HG02973 (cell line): ENCODE measurements around the gene UQCR11.

Experiments
- ATAC-seq: cut with Tn5 transposase; IDR thresholded peaks from one replicate; pipeline ENCODE4 v1.9.1; 2021; ENCODE audit warnings: moderate library complexity; ENCODE audit not compliant: unreplicated experiment

The UQCR11 gene

DNA sequence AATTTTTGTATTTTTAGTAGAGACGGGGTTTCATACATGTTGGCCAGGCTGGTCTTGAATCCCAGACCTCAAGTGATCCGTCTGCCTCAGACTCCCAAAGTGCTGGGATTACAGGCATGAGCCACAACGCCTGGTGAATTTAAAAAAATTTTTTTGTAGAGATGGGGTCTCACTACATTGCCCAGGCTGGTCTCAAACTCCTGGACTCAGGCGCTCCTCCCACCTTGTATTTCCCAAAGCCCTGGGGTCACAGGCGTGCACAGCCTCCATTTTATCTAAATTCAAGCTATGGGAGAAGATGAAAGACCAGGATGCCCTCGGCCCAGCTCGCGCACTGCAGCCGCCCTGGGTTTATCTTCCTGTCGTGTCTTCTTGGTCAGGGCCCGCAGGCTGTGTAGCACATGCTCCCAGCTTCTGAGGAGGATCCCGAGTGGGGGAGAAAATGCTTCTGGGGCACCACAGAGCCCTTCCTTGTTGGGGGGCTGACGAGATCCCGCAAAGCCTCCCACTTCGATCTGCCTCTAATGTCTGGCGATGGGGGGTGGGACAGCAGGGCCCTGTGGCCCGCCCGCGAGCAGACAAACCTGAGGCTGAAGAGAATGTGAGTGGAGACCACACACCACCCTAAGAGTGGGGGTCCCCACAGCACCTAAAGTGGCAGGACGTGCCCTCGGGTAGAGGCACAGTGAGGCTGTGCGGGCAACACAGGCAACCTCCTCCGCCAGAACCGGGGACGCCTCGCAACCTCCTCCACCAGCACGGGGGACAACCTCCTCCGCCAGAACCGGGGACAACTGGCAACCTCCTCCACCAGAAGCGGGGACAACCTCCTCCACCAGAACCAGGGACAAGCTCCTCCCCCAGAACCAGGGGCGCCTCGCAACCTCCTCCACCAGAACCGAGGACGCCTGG, 31.3 kb upstream of the UQCR11 start:
- no peak for ATAC-seq

DNA sequence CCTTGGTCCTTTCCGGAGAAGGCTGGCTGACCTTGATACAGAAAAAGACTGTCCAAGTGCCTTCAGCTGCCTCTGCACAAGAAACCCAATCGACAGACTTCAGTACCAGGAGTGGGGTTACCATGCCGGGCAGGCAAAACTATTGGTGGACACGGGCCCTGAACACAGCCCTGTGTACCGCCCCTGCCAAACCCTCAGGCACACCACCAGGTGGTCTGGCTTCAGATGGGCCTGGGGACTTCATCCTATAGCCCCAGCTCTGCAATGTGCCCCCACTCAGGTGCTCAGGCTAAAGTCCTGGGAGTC, 29.6 kb upstream of the UQCR11 start:
- ATAC-seq, result no peak

DNA sequence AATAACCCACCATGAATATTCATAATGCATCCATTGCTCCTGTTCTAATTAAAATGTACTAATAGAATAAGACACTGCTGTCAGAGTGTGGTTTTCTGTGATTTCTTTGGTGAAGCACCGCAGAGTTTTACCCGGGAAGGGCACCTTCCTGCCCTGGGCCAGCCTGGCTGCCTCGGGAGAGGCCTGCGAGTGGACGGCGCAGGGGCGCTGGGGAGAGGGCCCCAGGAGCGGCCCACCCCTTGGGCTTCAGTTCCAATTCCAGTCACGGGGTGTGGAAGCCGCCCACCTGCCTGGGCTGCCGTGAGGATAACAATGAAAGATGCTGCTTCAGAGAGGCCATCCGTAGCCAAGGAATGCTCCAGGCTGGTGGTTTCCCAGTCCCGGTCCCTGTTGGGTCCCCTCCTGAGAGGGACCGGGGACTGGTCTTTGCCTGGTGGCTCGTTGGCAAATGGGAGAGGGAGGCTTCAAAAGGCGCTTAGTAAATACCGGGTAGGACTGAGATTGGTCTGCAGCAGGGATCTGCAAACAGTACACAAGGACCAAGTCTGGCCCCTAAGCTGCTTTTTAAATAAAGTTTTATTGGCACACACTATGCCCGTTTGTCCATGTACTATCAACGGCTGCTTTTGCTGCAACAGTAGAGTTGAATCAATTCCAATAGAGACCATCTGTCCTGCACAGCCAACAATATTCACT, 29.1 kb upstream of the UQCR11 start:
- no peak for ATAC-seq

DNA sequence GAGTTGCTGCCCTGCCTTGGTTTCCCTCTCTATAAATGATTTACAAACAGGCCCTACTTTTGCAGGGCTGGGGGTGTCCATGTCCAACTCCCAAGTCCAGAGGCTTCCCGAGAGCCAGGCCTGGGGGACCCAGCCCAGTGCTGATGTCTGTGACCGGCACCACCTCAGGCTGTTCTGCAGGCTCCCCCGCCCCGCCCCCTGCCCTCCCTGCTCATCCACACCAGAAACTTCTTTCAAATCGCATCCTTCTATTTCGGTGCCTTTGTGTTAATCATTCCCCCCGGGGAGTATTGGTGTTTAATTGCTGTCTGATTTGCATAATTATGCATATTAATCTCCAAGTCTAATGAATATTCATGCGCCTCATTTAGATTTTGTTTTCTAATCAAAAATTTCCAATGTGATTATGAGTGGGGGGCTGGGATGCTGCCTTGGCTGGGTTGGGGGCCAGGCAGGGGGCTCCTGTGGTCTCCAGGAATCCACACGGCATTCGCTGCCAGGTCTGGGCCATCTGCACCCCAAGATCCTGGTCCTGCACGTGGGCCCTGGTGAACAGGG, 28.1 kb upstream of the UQCR11 start:
- ATAC-seq, result no peak

DNA sequence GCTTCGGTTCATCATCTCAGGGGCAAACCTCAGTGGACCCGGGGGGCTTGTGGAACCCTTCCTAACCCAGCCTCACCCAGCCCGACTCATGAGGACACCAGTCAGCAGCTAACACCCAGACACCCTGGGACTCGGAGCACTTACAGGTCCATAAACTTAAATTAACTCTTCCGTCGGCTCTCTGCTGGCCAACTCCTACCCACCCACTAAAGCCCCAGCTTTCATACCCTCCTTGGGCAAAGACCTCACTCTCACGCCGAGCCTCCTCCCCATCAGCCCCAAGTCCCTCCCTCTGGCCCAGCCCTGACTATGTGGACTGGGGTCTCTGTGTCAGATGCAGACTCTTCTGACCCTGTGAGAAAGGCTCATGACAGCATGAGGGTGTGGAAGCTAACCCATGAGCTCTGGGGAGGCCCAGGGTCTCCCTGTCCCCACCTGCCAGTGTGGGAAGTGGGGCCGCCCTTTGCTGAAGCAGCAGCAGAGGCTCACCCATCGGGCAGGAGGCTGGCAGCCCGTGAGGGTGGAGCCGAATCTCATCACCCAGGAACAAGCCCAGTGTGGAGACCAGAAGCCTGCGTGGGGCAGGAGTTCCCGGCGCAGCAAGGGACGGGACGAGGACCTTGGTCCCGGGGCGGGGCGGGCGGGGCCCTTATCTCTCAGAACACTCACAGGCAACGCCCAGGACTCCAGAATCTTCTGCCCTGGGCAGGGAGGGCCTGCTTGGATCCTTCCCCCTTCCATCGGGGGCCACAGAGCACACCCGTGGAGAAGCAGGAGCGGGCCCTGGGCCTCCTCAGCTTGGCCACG, 27.4 kb upstream of the UQCR11 start:
- no peak for ATAC-seq

DNA sequence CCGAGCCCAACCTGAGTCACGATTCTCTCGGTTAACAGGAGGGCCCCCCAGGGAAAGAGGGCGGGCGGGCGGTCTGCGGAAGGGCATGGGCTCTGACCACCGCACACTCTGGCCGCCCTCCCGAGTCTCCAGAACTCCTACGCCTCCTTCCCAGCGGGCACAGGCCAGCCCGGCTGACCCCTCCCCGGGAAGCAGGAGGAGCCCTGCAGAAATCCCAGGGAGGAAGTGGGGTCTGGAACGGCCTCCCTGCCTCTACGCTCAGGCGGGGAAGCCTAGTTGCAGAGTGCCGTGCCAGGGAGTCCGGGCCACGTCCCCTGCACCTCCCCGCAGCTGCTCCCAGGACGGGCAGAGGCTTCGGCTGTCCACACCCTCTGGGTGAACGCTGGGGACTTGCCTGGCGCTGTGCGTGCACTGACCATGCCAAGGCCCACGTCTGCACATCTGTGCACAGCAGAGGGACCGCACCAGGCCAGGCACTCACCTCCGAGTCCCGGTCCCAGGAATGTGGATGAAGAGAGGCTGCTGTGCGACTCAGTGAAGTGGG, 26.4 kb upstream of the UQCR11 start:
- no peak for ATAC-seq

DNA sequence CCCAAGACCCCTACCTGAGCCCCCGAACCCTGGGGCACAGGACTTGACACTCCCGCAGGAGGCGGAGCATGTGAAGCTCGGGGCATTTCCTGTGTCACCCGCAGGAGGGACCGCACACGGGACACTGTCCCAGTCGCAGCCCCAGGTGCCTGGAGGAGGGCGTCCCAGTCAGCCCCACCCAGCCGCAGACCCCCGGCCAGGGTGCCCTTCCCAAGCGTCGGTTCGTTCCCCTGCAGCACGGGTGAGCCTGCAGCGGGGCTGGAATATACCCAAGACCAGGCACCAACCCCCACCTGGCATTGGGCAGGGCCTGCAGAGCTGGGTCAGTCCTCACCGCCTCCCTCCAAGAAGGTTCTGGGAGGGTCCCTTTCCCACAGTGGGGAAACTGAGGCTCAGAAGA, 25.5 kb upstream of the UQCR11 start:
- ATAC-seq, result no peak

DNA sequence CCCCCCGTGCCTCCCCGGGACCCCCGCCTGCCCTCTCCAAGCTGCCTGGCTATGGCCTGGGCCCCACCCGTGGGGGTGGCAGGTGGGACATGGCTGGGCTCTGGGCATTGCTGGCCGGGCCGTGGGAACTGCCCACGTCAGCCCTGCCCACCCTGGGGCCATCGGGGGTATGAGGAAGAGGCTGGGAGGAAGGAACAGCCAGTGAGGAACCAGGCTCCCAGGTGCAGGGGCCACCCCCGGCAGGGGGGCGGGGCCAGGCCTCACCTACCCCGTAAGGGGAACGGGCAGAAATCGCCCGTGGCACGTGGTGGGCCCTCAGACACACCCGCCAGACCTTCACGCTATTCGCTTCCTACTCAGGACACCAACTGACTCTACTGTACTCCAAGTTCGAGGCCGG, 24.8 kb upstream of the UQCR11 start:
- ATAC-seq, result no peak

DNA sequence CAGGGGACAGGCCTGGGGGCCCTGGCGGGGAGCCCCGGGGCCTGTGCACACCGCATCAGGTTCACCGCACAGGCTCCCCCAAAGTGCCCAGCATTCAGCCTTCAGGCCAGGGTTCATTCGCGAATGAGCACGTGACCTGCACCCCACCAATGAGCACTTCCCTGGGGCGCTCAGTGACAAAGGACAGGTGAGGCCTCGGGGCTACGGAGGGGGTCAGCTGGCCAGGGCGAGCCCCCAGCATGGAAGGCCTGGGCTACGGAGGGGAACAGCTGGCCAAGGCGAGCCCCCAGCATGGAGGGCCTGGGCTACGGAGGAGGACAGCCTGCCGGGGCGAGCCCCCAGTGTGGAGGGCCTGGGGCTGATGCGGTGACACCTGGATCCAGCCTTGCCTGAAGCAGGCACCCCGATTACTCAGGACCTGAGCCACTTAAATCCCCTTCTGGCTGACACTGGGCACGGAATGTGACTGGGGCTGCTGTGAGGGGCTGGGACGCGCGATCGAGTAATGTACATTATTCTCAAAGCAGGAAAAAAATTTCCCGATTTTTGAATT, 24.1 kb upstream of the UQCR11 start:
- ATAC-seq, result no peak

DNA sequence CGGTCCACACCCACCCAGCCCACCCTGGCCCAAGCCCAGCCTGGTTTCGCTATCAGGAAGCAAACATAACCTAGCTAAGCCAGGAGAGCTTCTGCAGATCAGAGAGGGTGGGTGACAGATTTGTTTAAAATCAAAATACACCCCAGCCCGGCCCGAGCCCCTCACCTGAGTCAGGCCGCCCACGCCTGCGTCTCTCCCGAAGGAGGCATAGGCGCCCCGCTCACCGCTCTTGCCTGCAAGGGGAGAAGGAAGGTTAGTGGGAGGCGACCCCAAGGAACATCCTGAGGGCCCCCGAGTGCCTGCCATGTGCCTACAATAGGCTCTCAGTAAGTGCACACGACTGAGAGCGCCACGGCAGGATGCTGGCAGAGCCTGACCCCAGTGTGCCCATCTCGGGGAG, 21.9 kb upstream of the UQCR11 start:
- no peak for ATAC-seq

DNA sequence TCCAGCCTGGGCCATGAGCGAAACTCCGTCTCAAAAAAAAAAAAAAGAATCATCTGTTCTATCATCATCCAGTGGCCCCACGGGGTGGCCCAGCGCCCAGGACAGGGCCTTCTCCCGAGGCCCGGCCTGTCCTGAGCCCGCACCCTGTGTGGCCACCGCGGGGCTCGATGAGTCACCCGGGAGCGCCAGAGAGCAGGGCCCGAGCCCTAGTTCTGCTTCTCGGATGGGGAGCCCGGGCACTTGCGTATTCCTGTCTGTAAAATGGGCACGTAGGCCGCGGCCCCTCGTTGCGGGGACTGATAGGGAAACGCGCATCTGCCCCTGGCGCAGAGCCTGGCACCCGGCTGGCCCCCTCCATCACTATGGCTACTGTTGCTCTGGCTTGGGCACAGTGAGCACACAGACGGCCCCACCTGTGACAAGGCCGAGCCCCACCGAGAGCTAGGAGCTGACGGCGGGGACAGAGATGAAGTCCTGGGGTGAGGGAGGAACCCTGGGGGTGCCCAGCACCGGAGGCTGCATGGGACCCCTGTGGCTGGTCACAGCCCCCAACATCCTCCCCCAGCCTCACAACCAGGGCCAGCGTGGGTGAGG, 21.3 kb upstream of the UQCR11 start:
- ATAC-seq, result no peak

DNA sequence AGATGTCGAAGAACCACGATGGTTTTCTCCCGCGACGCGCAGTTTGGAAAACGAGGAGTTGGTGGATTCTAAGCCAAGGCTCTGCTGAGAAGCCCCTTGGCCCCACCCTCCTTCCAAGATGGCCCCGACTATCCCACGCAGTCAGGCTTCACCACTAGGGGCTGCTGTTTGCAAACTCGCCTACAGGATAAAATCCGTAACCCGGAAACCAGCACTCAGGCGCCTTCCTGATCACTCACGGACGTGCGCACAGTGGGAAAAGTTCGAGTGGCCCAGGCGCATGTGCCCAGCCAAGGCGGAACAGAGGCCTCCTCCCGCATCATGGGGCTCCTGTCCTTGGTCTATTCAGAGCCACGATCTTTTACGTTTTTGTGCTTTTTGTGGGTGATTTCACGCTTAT, 19.2 kb upstream of the UQCR11 start:
- ATAC-seq, result no peak

DNA sequence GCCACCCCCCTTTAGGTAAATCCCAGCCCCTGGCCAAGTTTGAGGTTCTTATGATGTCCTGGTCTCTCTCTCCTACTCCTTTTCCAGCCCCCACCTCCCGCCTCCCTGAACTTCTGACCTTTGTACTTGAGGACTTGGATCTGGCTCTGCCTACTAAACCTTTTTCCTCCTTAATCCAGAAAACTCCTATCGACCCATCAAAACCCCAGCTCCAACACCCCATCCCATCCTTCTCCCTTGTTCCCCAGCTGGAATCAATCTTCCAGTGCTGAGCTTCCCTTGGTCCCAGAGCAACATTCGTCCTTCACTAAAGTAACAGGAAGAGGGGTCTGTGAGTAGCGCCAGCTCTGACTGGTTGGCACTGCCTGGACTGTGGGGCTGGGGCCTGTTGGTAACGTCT, 17.3 kb upstream of the UQCR11 start:
- ATAC-seq, result no peak

DNA sequence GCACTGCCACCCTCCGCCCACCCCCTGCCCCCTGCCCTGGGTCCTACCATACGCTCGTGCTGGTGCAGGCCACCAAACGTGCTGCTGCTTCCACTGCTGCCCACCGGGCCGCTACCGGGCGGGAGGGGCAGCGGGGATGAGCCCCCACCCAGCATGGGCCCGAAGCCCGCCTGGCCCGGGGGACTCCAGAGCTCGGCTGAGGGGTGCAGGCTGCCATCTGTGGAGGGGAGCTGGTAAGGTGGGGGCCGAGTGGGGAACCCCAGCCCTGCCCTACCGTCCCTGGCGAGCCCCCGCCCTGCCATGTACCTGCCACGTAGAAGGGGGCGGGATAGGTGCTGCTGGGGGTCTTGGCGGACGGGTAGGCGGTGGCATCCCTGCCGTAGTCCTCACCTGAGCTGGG, 16.7 kb upstream of the UQCR11 start:
- no peak for ATAC-seq

DNA sequence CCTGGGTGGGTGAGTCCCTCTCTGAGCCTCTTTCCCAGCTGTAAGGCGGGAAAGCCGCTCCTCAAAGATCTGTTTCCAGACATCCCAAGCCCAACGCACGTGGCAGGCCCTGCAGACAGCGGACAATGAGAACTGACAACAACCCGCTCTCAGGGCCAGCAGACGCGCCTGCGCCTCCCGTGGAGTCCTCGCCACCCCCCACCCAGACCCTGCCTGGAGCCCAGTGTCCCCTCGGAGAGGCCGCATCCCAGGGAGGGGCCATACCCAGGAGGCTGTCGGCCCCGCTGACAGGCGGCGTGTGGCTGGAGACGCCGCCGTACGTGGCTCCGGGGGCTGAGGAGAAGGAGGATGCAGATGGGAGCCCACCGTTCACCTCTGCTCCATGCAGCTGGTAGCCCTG, 16.3 kb upstream of the UQCR11 start:
- ATAC-seq, result no peak

DNA sequence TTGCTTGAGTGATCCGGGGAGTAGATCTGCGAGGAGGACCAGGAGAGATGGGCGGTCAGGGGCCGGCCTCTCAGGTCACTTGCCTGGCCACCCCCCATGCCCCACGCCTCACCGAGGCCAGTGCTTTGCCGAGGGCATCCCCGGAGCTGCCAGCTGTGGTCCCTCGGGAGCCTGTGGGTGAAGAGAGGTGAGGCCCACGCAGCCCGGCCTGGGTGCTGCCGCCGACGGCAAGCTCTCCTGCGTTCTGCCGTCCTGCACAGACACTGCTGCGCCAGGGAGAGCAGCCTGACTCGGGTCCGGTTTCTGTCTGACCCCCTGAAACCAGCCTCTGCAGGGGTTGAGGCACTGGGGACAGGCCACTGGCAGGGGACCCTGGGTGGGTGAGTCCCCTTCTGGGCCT, 15.8 kb upstream of the UQCR11 start:
- ATAC-seq, result no peak

DNA sequence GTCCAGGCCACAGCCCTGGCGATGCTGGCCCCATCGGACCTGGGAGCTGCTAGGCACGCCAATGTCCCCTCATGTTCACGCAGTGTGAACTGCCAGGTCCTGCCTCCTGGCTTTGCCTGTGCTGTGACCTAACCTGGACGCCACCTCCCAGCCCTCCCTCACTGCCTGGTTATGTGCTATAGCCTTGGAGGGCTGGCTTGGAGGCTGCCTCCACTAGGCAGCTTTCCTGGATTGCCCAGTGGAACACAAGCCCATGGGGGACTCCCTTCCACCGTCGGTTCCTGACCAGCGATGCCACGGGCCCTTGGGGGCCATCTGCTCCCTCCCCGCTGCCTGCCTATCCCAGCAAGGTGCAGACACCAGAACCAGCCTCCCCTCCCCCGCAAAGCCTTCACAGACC, 15.2 kb upstream of the UQCR11 start:
- ATAC-seq, result no peak

DNA sequence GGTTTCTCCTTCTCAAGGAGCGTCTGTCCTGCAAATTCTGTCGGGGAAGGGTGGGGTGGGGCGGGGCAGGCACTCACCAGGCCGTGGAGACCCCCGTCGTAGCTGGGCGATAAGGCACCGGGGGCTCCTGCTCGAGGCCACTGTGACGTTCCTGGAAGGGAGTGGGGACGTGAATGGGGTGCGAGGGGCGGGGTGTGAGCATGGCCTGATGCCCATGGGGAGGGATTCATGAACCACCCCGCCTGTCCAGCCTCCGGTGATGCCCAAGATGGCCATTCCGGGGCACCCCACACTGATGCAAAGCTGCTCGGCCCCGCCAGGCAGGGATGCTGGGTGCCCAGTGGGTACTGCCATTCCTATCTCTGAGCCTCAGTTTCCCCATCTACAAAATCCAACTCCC, 14.4 kb upstream of the UQCR11 start:
- ATAC-seq, result no peak

DNA sequence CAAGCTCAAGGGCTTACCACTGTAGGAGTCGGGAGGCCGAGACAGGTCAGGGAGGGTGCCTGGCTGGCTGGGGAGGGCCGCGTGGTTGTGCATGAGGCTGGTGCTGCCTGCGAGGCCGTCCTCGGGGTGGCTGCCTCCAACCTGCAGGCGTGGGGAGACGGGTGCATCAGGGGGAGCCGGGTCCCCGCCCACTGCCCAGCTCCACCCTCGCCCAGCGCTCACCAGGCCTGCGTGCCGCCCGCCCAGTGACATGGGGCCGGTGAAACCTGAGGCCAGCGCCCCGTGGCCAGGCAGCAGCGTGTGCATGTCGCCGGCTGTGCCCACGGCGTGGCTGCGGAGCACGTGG, 13.8 kb upstream of the UQCR11 start:
- no peak for ATAC-seq

DNA sequence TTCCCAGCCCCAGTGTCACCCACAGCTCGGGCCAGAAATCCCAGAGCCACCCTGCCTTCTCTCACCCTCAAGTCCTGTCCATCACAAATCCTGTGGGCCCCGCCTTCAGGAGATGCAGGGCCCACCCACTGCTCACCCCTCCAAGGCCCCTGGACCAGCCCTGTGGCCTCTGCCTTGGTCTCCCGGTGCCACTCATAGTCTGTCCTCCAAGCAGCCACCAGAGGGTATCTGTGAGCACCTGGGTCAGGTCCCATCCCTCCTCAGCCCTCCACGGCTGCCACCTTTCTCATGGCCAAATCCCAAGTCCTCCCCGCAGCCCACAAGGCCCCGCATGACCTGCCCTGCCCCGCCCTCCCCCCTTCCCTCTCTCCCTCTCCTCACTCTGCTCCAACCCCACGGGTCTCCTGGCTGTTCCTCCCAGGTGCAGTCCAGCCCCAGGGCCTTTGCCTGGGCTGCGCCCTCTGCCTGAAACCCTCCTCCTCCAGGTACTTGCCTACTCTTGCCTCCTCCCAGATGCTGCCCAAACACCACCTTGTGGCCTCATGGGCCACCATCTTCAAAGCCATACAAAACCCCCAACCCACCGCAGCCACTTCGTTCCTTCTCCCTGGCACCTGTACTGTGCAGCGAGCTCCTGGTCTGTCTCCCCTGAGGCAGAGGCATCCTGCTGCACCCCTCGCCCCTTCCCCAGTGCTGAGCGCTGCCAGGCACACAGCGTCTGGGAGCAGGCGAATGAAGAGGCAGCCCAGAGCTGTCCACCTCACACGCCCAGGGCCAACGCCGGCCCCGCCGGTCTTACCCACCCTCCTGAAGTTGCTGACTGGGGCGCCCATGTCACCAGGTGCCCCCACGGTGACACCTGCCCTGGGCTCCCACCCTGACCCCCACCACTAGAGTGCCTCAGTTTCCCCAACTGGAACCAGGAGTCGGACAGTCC, 13.2 kb upstream of the UQCR11 start:
- ATAC-seq, result no peak
